HEK293T (cell line): ENCODE data around the gene OR2A5.

Experiments used
- ARNT ChIP-seq: fragments of 450-650 bp; IDR thresholded peaks from 2 replicates; pipeline ENCODE4 v1.6.1; 2017; ENCODE audit warnings: mild to moderate bottlenecking
- BHLHE40 ChIP-seq: fragments of 450-650 bp; IDR thresholded peaks from 2 replicates; pipeline ENCODE4 v1.6.1; 2016; ENCODE audit warnings: mild to moderate bottlenecking, moderate library complexity, borderline replicate concordance
- ELF4 ChIP-seq: fragments of 450-650 bp; IDR thresholded peaks from 2 replicates; pipeline ENCODE4 v1.6.1; 2017; ENCODE audit warnings: antibody characterized with exemption
- FOXK2 ChIP-seq: fragments of 450-650 bp; IDR thresholded peaks from 2 replicates; pipeline ENCODE4 v1.6.1; 2016; ENCODE audit warnings: mild to moderate bottlenecking
- SP1 ChIP-seq: fragments of 450-650 bp; IDR thresholded peaks from 2 replicates; pipeline ENCODE4 v1.6.1; 2017
- SUZ12 ChIP-seq: fragments of 450-650 bp; IDR thresholded peaks from 2 replicates; pipeline ENCODE4 v1.6.1; 2016; ENCODE audit warnings: mild to moderate bottlenecking
- TARDBP ChIP-seq: fragments of 450-650 bp; IDR thresholded peaks from 2 replicates; pipeline ENCODE4 v1.6.1; 2016
- ZNF384 ChIP-seq: fragments of 450-650 bp; IDR thresholded peaks from 2 replicates; pipeline ENCODE4 v1.6.1; 2016

GRCh38 chr7:144027974-144028373 is 20.8 kb upstream of the OR2A5 start:
- TF ChIP-seq ELF4 (no peak), ARNT (no peak), SP1 (no peak), BHLHE40 (no peak), SUZ12 (no peak), TARDBP (no peak), FOXK2 (no peak), ZNF384 (no peak)
